ENCODE measurements around the gene EIF2B5. TPM values are rescaled to one million over a fixed set of nuclear protein-coding genes. Genes with fewer than 3 reads are reported as not detected.

The EIF2B5 gene
- total RNA-seq, 2 donors from 2014 or later: 19.6 to 24.3 TPM

GRCh38 chr3:184192889-184193288 is 57.7 kb downstream of the EIF2B5 start:
- DNase-seq (ENCODE audit: low spot score): no peak
- no peaks in the 10 kb centered on the region for H3K9me3 ChIP-seq
- H3K36me3 ChIP-seq: peaks cover 83% of the 10 kb centered on the region
- H3K4me3 ChIP-seq: no peak overlapping the region
- H3K27me3 ChIP-seq: no peaks in the 10 kb centered on the region
- H3K4me1 ChIP-seq: peaks cover 0 to 10% of the 10 kb centered on the region in 2 donors
- H3K27ac ChIP-seq: no peak overlapping the region
- TF ChIP-seq CTCF (IDR thresholded peaks at IDR 0.05): no peak

- Histone ChIP-seq H3K27ac (no peak overlapping the region), H3K27me3 (no peaks in the 10 kb centered on the region), H3K4me3 (no peak overlapping the region), H3K36me3 (peaks cover 71% of the 10 kb centered on the region), H3K9me3 (no peaks in the 10 kb centered on the region), H3K4me1 (no peaks in the 10 kb centered on the region)
- DNase-seq (ENCODE audit: low spot score): no peak
- no peak for TF ChIP-seq CTCF (IDR thresholded peaks at IDR 0.05)
Observed at GRCh38 chr3:184193991-184194539, 58.9 kb downstream of the EIF2B5 start.

Other genes with a start within 250 kb of the EIF2B5 start
- gene ABCC5, start 117.5 kb upstream of the EIF2B5 start, total RNA-seq: 10 to 100 TPM; 17.5 to 23.1 TPM
- not detected for gene HTR3D, start 103.6 kb upstream of the EIF2B5 start, total RNA-seq
- gene HTR3C, start 82.3 kb upstream of the EIF2B5 start, total RNA-seq: not detected
- gene HTR3E, start 38.3 kb upstream of the EIF2B5 start, total RNA-seq: not detected
- 10 to 100 TPM; 43.5 to 66.1 TPM for gene DVL3, start 20.0 kb downstream of the EIF2B5 start, total RNA-seq
- 100 to 1,000 TPM; 183 to 235 TPM for gene AP2M1, start 39.5 kb downstream of the EIF2B5 start, total RNA-seq
- 10 to 100 TPM; 42.8 to 47.9 TPM for gene ABCF3, start 50.8 kb downstream of the EIF2B5 start, total RNA-seq
- not detected for gene VWA5B2, start 94.2 kb downstream of the EIF2B5 start, total RNA-seq
- gene ALG3, start 113.6 kb downstream of the EIF2B5 start, total RNA-seq: 10 to 100 TPM; 50.6 to 50.8 TPM
- 1 to 10 TPM; 2.1 TPM for gene EEF1AKMT4, start 114.3 kb downstream of the EIF2B5 start, total RNA-seq
- not detected for gene CAMK2N2, start 126.2 kb downstream of the EIF2B5 start, total RNA-seq
- gene ECE2, start 140.7 kb downstream of the EIF2B5 start, total RNA-seq: 1 to 10 TPM in 1 of 2 donors, not detected in 1; 1.6 TPM
- 100 to 1,000 TPM; 213 to 259 TPM for gene PSMD2, start 163.9 kb downstream of the EIF2B5 start, total RNA-seq
- gene EIF4G1, start 179.2 kb downstream of the EIF2B5 start, total RNA-seq: 100 to 1,000 TPM; 270 to 276 TPM
- 10 to 100 TPM; 33.7 to 45.8 TPM for gene FAM131A, start 202.2 kb downstream of the EIF2B5 start, total RNA-seq
- gene CLCN2, start 226.2 kb downstream of the EIF2B5 start, total RNA-seq: 1 to 10 TPM; 1.3 to 2.7 TPM
- 10 to 100 TPM; 26.8 to 35.5 TPM for gene POLR2H, start 226.4 kb downstream of the EIF2B5 start, total RNA-seq
- under 1 TPM in 1 of 2 donors, not detected in 1; 0.55 TPM for gene THPO, start 242.8 kb downstream of the EIF2B5 start, total RNA-seq
- gene CHRD, start 244.7 kb downstream of the EIF2B5 start, total RNA-seq: 10 to 100 TPM in 1 of 2 donors, 1 to 10 TPM in 1; 7.0 to 13.4 TPM